Dendritic cell treated with granulocyte-macrophage colony-stimulating factor and Interleukin-4, amounts not matched to agents 40 ng/mL and 50 ng/mL, for 4 days (primary cell): Measurements from ENCODE around the gene LIF.
"Not testable (repeated sequence)": the region's sequence is repeated elsewhere in the genome, so short reads cannot be mapped to it uniquely, and the experiment has no call there.

Experiments
- H3K27ac Mint-ChIP-seq: one replicate; pipeline ENCODE4 v1.8.0; 2022; ENCODE audit warnings: mild to moderate bottlenecking, mixed read lengths
- H3K27me3 Mint-ChIP-seq: one replicate; pipeline ENCODE4 v1.8.0; 2022; ENCODE audit warnings: mild to moderate bottlenecking, mixed read lengths
- H3K36me3 Mint-ChIP-seq: one replicate; pipeline ENCODE4 v1.8.0; 2022; ENCODE audit warnings: low read depth, mixed read lengths
- H3K4me1 Mint-ChIP-seq: one replicate; pipeline ENCODE4 v1.8.0; 2022; ENCODE audit warnings: low read depth, mixed read lengths
- H3K4me3 Mint-ChIP-seq: one replicate; pipeline ENCODE4 v1.8.0; 2022; ENCODE audit warnings: mild to moderate bottlenecking, moderate library complexity, mixed read lengths
- H3K9me3 Mint-ChIP-seq: one replicate; pipeline ENCODE4 v1.8.0; 2022; ENCODE audit warnings: mixed read lengths
- intact Hi-C: fragments of 100-400 bp; cut with micrococcal nuclease; formaldehyde crosslinking; loops from one replicate; pipeline ENCODE4 v1.15.0; 2022

The LIF gene

GRCh38 chr22:30205281-30206115 lies 41.1 kb downstream of the LIF start:
- intact Hi-C loops = no loop called here
- H3K36me3 Mint-ChIP-seq = no peaks in the 10 kb centered on the region
- H3K27ac Mint-ChIP-seq = no peak overlapping the region
- no peaks in the 10 kb centered on the region for H3K9me3 Mint-ChIP-seq
- H3K27me3 Mint-ChIP-seq = peaks cover 7% of the 10 kb centered on the region
- H3K4me1 Mint-ChIP-seq = peaks cover 31% of the 10 kb centered on the region
- H3K4me3 Mint-ChIP-seq = no peak overlapping the region

DNA sequence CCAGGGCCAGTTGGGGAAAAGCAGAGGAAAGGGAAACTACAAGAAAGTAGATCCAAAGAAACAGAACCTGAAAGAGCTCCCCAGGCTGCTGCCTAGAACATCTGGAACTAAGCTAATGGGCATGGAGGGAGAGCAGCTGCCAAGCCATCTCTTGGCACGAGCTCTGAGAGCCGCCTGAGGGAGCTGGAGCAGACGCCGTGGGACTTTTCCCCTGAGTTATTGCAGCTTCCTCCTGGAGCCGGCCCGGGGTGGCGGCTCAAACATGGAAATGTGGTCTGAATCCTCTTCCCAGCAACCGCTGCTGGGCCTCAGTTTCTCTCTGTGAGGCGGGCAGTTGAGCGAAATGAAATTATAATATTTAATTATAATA lies 41.8 kb downstream of the LIF start:
- no peak overlapping the region for H3K27ac Mint-ChIP-seq
- H3K36me3 Mint-ChIP-seq = no peaks in the 10 kb centered on the region
- no peak overlapping the region for H3K4me3 Mint-ChIP-seq
- peaks cover 2% of the 10 kb centered on the region for H3K27me3 Mint-ChIP-seq
- no peaks in the 10 kb centered on the region for H3K9me3 Mint-ChIP-seq
- intact Hi-C loops = no loop called here
- H3K4me1 Mint-ChIP-seq = peaks cover 24% of the 10 kb centered on the region

DNA sequence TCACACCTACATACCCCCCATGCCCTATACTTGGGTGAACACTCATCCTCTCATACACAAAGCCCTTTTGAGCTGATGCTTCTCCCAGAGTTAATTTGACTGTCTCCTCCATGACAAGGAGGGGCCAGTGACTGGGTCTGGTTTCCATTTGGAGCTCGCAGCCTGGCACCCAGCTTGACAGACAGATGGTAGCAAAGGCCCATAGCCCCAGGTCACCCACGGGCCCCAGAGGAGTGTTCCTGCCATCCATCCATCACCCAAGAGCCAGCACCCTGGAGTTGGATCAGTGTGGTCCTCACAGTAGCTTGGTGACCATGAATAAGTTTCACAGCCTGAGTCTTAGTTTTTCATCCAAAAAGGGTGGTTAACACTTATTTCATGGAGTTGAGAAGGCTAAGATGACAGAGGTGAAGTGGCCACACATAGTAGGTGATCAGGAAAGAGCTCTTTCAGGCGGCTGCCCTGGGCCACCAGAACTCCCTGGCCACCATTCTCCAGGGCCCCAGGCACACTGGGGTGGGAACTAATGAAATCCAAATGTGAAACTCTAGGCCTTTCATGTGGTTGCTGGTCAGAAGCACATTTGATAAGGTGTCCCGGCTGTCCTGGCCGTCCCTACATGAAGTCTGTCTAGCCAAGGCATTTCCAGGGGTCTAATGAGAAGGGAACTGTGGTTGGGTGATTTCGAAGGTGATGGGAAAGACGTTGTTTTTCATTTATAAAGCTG lies 42.4 kb downstream of the LIF start:
- Mint-ChIP-seq H3K9me3 (no peaks in the 10 kb centered on the region), H3K27ac (no peak overlapping the region), H3K27me3 (no peaks in the 10 kb centered on the region), H3K4me3 (no peak overlapping the region), H3K4me1 (peaks cover 22% of the 10 kb centered on the region), H3K36me3 (no peaks in the 10 kb centered on the region)
- intact Hi-C loops = no loop called here

DNA sequence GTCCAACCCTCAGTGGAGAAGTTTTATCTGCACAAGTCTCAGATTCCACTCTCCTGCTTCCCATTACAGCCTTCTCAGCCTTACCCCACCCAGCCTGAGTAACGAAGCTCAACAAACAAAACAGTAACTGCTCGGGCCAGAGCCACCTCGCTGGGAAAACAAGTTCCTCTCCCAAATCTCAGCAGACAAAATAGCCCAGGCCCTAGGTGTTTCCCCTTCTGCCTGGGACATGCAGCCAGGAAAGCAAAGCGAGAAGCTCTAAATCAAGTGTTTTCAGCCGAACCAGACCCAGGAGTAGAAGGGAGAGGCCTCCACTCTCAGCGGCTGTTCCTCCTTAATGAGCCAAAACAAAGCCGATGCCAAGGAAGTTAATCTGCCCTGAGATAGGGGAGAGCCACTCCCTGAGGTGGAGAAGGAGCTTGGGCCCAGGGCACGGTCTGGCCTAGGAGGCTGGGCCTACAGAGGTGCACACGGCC lies 44.0 kb downstream of the LIF start:
- intact Hi-C loops = no loop called here
- H3K4me3 Mint-ChIP-seq = no peak overlapping the region
- H3K27ac Mint-ChIP-seq = no peak overlapping the region
- no peaks in the 10 kb centered on the region for H3K27me3 Mint-ChIP-seq
- H3K36me3 Mint-ChIP-seq = no peaks in the 10 kb centered on the region
- H3K9me3 Mint-ChIP-seq = no peaks in the 10 kb centered on the region
- H3K4me1 Mint-ChIP-seq = peaks cover 18% of the 10 kb centered on the region

DNA sequence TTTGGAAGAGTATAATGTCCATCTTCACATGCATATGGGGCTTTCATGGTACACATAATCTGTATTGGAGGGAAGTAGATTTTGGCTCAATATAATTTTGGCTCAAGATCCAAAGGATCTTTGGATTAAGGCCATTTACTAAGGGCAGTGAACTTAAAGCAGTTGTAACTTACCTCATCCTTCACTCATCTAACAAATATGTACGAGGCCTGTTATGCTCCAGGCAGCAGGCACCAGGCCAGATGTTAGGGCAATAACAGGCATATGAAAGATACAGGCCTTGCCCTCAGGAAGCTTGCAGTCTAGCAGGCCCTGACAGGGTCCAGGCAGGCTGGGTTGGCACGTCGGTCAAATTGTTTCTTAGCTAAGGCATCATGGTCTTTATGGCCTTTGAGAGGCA lies 44.6 kb downstream of the LIF start:
- no peaks in the 10 kb centered on the region for H3K9me3 Mint-ChIP-seq
- no peak overlapping the region for H3K27ac Mint-ChIP-seq
- intact Hi-C loops = no loop called here
- no peaks in the 10 kb centered on the region for H3K36me3 Mint-ChIP-seq
- H3K4me1 Mint-ChIP-seq = peaks cover 20% of the 10 kb centered on the region
- H3K27me3 Mint-ChIP-seq = no peaks in the 10 kb centered on the region
- no peak overlapping the region for H3K4me3 Mint-ChIP-seq

DNA sequence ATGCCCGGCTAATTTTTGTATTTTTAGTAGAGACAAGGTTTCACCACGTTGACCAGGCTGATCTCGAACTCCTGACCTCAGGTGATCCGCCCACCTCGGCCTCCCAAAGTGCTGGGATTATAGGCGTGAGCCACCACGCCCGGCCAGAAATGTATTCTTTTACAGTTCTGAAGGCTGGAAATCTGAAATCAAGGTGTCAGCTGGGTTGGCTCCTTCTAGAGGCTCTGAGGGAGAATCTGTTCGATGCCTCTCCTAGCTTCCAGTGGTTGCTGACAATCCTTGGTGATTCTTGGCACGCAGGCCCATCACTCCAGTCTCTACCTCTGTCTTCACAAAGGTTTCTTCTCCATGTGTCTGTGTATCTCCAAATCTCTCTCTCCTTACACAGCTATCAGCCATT lies 45.7 kb downstream of the LIF start:
- not testable (repeated sequence) for H3K27ac Mint-ChIP-seq

DNA sequence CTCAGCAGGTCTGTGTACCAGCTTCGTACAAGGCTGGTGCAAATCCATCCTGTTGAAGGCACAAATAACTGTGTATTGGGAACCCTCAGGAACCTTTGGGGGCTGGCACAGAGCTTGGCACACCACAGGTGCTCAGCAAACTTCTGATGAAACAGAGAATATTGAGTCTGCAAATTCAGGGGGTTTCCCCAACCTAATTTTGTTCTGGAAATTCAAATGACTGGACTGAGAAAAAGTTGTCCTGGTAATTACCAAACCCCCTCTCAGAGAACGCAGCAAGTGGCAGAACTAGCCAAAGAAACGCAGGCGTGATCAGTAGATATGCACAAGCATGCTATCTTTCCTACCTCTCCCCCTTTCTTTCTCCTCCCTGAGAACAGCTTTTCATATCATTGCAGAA lies 47.6 kb downstream of the LIF start:
- no peak overlapping the region for H3K4me3 Mint-ChIP-seq
- no peak overlapping the region for H3K27ac Mint-ChIP-seq
- H3K27me3 Mint-ChIP-seq = no peaks in the 10 kb centered on the region
- H3K4me1 Mint-ChIP-seq = peaks cover 38% of the 10 kb centered on the region
- H3K9me3 Mint-ChIP-seq = no peaks in the 10 kb centered on the region
- no peaks in the 10 kb centered on the region for H3K36me3 Mint-ChIP-seq
- intact Hi-C loops = no loop called here

More for the DNA sequence above, 45.7 kb downstream of the LIF start:
- H3K4me1 Mint-ChIP-seq = peaks cover 27% of the 10 kb centered on the region
- H3K4me3 Mint-ChIP-seq, H3K36me3 Mint-ChIP-seq, H3K27me3 Mint-ChIP-seq, H3K9me3 Mint-ChIP-seq, intact Hi-C loops: not testable (repeated sequence)

DNA sequence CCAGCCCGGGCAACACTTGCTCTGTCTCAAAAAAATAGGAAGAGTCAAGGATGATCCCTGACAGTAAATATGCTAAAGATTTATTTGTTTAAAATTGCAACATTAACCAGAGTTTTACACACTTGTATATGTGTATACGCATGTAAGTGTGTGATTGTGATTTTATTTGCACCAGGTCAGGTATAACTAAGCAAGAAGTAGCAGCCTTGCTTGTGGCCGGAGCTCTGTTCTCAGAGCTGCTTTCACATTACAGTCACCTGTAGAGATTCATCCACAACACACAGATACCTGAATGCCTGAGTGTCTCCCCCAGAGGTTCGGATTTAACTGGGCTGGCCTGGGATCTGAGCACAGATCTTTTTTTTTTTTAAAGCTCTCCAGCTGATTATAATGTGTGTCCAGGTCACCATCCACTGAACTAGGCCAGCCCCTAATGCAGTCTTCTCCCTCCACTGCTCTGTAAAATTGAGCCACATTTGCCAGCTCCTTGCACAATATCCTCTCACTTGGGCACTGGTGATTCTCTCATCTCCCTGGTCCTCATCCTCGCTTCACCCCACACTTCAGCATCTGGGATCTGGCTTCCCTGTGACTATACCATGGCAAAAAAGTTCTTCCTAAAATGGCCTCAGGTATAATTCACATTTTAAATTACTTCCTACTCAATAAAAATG lies 48.3 kb downstream of the LIF start:
- intact Hi-C loops = no loop called here
- H3K9me3 Mint-ChIP-seq = no peaks in the 10 kb centered on the region
- no peak overlapping the region for H3K4me3 Mint-ChIP-seq
- peaks cover 45% of the 10 kb centered on the region for H3K4me1 Mint-ChIP-seq
- H3K27ac Mint-ChIP-seq = no peak overlapping the region
- H3K27me3 Mint-ChIP-seq = no peaks in the 10 kb centered on the region
- no peaks in the 10 kb centered on the region for H3K36me3 Mint-ChIP-seq

DNA sequence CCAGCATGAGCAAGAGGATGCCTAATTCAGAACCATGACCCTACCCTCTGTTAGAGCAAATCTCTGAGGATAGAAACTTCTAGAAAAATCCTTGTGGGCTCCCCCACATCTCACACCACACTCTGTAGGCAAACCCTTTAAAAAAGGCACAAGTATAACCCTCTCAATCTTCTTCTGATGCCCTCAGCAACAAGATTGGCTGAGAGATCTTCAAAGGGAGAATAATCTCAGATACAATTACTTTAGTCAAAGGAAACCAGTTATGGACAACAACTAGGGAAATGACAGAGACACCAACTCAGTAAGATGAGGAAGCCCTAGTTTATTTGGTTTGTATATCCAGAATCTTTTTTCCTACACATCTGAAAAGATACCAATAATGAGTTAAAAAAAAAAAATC lies 49.2 kb downstream of the LIF start:
- H3K4me1 Mint-ChIP-seq = peaks cover 50% of the 10 kb centered on the region
- H3K4me3 Mint-ChIP-seq = no peak overlapping the region
- intact Hi-C loops = loop anchor here (2.0 kb wide), 1 partner anchor 15 kb away; no protein-coding TSS in a partner anchor
- no peak overlapping the region for H3K27ac Mint-ChIP-seq
- no peaks in the 10 kb centered on the region for H3K36me3 Mint-ChIP-seq
- no peaks in the 10 kb centered on the region for H3K9me3 Mint-ChIP-seq
- H3K27me3 Mint-ChIP-seq = no peaks in the 10 kb centered on the region

- intact Hi-C loops = loop anchor here (2.0 kb wide), 1 partner anchor 14 kb away; no protein-coding TSS in a partner anchor
- H3K36me3 Mint-ChIP-seq = no peaks in the 10 kb centered on the region
- H3K4me3 Mint-ChIP-seq = no peak overlapping the region
These were observed 49.7 kb downstream of the LIF start for GRCh38 chr22:30196880-30197336.

GRCh38 chr22:30196141-30196879 lies 50.2 kb downstream of the LIF start:
- H3K4me1 Mint-ChIP-seq = peaks cover 53% of the 10 kb centered on the region
- H3K27ac Mint-ChIP-seq = no peak overlapping the region
- H3K9me3 Mint-ChIP-seq = no peaks in the 10 kb centered on the region
- intact Hi-C loops = loop anchor here (2.0 kb wide), 1 partner anchor 14 kb away; no protein-coding TSS in a partner anchor
- H3K4me3 Mint-ChIP-seq = no peak overlapping the region
- H3K27me3 Mint-ChIP-seq = no peaks in the 10 kb centered on the region
- no peaks in the 10 kb centered on the region for H3K36me3 Mint-ChIP-seq

More at GRCh38 chr22:30196880-30197336, 49.7 kb downstream of the LIF start:
- H3K9me3 Mint-ChIP-seq = no peaks in the 10 kb centered on the region
- no peak overlapping the region for H3K27ac Mint-ChIP-seq
- peaks cover 52% of the 10 kb centered on the region for H3K4me1 Mint-ChIP-seq
- no peaks in the 10 kb centered on the region for H3K27me3 Mint-ChIP-seq

DNA sequence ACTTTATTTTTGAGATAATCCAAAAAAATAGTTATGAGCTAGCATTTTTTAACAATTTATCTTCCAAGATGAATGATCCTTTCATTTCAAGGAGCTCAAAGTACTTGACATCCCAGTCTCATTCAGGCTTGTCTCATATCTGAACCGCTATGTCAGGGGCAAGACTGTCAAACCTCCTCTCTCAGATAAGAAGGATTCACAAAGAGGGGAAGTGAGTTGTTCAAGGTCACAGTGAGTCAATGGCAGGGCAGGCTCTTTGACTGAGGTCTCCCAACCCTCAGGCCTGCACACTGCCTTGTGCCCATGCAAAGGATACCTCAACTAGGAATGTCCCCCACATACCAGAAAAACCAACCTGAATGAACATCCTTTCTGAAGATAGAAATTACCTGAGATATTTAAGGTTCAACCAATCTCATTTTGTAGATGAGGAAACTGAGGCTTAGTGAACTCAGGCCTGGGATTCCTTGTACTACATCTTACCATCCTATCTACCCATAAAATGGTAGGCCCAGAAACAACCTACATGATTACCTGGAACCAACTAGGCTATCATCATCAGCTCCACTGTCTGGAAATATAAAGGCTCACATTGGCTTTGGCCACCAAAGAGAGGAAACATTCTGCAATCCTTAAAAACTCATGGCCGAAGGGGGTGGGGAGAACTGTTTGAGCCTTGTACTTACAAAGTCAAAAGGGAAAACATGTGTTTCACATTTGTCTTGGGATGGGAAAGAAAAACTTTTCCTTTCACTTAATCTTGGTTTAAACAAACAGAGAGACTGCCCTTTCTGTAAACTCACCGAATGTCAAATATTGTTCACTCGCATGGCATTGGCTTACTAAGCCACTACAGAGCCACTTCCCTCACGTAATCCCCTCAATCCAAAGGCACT lies 51.1 kb downstream of the LIF start:
- Mint-ChIP-seq H3K27me3 (no peaks in the 10 kb centered on the region), H3K27ac (no peak overlapping the region), H3K4me1 (peaks cover 61% of the 10 kb centered on the region), H3K9me3 (no peaks in the 10 kb centered on the region), H3K4me3 (no peak overlapping the region), H3K36me3 (no peaks in the 10 kb centered on the region)
- intact Hi-C loops = loop anchor here (2.0 kb wide), 1 partner anchor 13 kb away; no protein-coding TSS in a partner anchor
